ENCODE measurements around the gene EFHD2.

EFHD2 gene

GRCh38 chr1:15381805-15382204 is 27.9 kb upstream of the EFHD2 start:
- no peak for TF ChIP-seq CTCF (IDR thresholded peaks at IDR 0.05; ENCODE audit: control extremely low read depth, extremely low read depth, low read depth, missing control alignments)
- CTCF ChIA-PET: no interaction called here
- POLR2A ChIA-PET: no interaction called here
- DNase-seq (ENCODE audit: extremely low spot score): no peak

- POLR2A ChIA-PET: no interaction called here
- CTCF ChIA-PET: interaction anchor here (1.5 kb wide), 1 partner anchor 59 kb away, joined by 4 read pairs; no protein-coding TSS in a partner anchor
- TF ChIP-seq CTCF (IDR thresholded peaks at IDR 0.05; ENCODE audit: control extremely low read depth, extremely low read depth, low read depth, missing control alignments): no peak
- DNase-seq (ENCODE audit: extremely low spot score): no peak
Measured at GRCh38 chr1:15382601-15383518, 26.8 kb upstream of the EFHD2 start.

- no peak for DNase-seq (ENCODE audit: extremely low spot score)
- CTCF ChIA-PET: interaction anchor here (1.5 kb wide), 1 partner anchor 60 kb away, joined by 4 read pairs; no protein-coding TSS in a partner anchor
- TF ChIP-seq CTCF (IDR thresholded peaks at IDR 0.05; ENCODE audit: control extremely low read depth, extremely low read depth, low read depth, missing control alignments): no peak
- POLR2A ChIA-PET: no interaction called here
Measured at GRCh38 chr1:15383810-15384209, 25.9 kb upstream of the EFHD2 start.

GRCh38 chr1:15384301-15384901 is 25.3 kb upstream of the EFHD2 start:
- peak; percentile 78 for DNase-seq (ENCODE audit: extremely low spot score)
- POLR2A ChIA-PET: no interaction called here
- CTCF ChIA-PET: interaction anchor here (1.5 kb wide), 1 partner anchor 60 kb away, joined by 4 read pairs; no protein-coding TSS in a partner anchor
- no peak for TF ChIP-seq CTCF (IDR thresholded peaks at IDR 0.05; ENCODE audit: control extremely low read depth, extremely low read depth, low read depth, missing control alignments)

GRCh38 chr1:15385420-15385819 is 24.3 kb upstream of the EFHD2 start:
- ChIA-PET CTCF (interaction anchor here (1.3 to 1.5 kb wide), 2 partner anchors 14 to 46 kb away, joined by 3 to 5 read pairs; no protein-coding TSS in a partner anchor), POLR2A (no interaction called here)
- DNase-seq (ENCODE audit: extremely low spot score): no peak
- no peak for TF ChIP-seq CTCF (IDR thresholded peaks at IDR 0.05; ENCODE audit: control extremely low read depth, extremely low read depth, low read depth, missing control alignments)

- DNase-seq (ENCODE audit: extremely low spot score): no peak
- CTCF ChIA-PET: interaction anchor here (0.7 to 1.5 kb wide), 4 partner anchors 11 to 62 kb away, joined by 3 to 5 read pairs (median 4); no protein-coding TSS in a partner anchor
- TF ChIP-seq CTCF (IDR thresholded peaks at IDR 0.05; ENCODE audit: control extremely low read depth, extremely low read depth, low read depth, missing control alignments): no peak
- POLR2A ChIA-PET: no interaction called here
Measured at GRCh38 chr1:15386164-15386749, 23.4 kb upstream of the EFHD2 start.
